GM10847 (cell line): Measurements from ENCODE around the gene LCE3A.

Experiments used
- POLR2A ChIP-seq: IDR thresholded peaks from 2 replicates; pipeline ENCODE4 v1.6.1; 2011; ENCODE audit not compliant: insufficient read length; ENCODE audit errors: extremely low read depth

Gene LCE3A

GRCh38 chr1:152596986-152597385, 25.9 kb downstream of the LCE3A start:
- no peak for TF ChIP-seq POLR2A

- no peak for TF ChIP-seq POLR2A
Observed at GRCh38 chr1:152585586-152585985, 37.3 kb downstream of the LCE3A start.

DNA sequence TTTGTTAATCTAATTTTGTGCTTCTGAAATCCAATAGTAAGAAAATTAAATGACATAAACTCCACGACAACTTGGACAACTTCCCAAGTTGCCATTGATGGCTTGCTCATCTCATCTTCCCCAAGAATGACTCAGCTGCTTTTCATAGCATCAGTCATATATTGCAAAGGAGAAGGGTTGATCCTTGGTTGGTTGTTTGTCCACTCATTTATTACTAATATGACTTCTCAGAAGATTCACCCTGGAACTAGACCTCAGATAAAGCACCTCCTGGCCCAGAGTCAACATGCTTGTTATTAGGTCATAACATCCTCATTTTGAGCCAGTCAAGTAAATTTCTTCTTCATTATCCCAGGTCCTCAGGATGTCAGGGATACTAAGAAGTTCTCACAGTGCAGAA, 40.3 kb downstream of the LCE3A start:
- TF ChIP-seq POLR2A = no peak

- TF ChIP-seq POLR2A = no peak
Observed at GRCh38 chr1:152580433-152580832, 42.5 kb downstream of the LCE3A start, which contains the start of gene LCE3D. TSS of gene LCE3D (minus strand) at chr1:152580516. CDS start at chr1:152579936, 580 bp downstream.

DNA sequence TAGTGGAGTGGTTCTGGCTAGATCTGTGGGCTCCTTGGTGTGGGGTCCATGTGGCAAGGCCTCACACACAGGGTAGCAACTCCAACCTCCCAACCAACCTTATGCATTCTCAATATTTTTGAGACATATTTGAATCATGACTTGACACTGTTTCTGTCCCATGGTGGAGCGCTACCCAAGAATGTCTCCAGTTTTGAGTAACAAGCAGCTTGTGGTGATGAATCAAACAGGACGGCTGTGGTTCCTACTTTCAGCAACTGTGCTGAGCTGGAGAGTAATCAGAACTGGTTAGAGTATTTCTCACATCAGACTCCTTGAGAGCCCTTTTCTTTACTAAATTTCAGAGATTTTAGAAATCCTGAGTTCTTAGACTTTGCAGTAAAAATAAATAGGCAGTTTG, 45.7 kb downstream of the LCE3A start:
- TF ChIP-seq POLR2A = no peak
